Measurements from ENCODE around the gene ABCB6.
A peak's percentile ranks its signal among the peaks of the same experiment; 100 is the strongest.

ABCB6 gene

DNA sequence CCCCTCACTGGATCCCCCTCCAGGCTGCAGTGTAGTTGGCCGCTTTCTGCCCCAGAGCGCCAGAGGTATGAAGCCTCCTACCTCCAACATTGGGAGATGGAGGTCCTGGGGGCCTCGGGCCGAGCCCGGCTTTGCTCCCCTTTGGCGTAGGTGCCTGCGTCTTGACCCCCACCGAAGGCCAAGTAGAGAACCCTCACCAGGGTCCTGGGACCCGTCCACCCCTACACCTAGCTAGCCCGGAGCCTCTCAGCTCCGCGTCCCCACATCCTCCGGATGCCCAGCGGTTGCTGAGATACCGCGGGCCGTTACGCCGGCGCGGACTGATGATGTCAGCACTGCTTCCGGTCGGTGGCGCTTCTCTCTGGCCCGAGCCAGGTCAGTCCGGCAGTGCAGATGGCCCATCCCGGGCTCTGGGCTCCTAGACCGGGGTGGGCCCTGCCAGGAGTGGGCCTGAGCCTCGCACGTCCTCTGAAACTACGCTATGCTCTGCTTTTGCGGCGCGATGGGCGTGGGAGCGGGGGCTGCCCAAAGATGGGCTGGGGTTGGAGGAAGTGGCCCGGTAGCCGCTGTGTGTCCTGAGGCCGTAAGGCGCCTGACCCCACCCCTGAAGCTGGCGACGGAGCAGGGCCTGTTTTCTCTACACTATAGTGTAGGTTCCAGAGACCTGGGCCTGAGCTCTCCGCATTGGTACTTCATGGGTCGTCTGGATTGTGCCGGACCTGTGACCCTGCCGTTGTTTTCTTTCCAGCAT is 26.6 kb upstream of the ABCB6 start, which contains the start of the genes GLB1L and STK16:
GLB1L (minus strand) TSS at position 297 of the 751 bp plus-strand sequence. CDS start 1,871 bp downstream, outside the sequence.
STK16 (plus strand) TSS at position 332 of the 751 bp plus-strand sequence. CDS start 521 bp downstream, outside the sequence.
- peak; percentile 90 for DNase-seq

DNA sequence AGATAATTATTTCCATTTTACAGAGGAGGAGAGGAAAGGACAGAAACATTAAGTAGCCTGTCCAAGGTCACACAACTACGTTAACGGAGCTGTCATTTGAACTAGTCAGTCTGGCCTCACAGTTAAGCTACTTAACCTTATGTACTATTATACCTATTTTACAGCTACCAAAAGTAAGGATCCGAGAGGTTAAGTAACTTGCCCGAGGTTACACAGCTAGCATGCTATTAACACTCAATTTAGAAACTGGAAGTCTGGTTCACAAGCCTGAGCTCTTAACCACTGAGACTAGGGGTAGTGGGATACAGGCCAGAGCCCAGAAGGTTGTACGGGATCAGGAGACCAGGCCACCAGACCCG is 26.0 kb upstream of the ABCB6 start:
- no peak for DNase-seq

DNA sequence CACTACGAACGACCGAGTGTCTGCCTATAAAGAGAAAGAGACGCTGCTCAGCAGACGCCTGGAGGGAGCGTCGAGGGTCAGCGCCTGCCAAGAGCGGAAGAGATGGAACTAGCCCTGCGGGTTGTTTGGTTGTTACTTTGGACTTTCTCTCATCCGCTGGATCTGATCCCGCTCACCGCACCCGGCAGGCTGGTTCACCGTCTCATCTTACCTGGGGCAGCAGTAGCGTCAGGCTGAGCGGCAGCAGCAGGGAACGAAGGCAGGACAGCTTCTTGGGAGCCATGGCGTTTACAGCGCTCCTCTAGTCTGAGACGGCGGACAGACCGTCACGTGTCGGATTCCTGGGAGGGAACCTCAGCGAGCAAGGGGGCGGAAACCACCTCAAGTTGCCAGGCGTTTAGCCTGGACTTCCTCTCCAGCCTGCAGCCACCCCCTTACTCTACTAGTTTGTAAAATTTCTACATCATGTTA is 24.6 kb upstream of the ABCB6 start:
- DNase-seq, result no peak

DNA sequence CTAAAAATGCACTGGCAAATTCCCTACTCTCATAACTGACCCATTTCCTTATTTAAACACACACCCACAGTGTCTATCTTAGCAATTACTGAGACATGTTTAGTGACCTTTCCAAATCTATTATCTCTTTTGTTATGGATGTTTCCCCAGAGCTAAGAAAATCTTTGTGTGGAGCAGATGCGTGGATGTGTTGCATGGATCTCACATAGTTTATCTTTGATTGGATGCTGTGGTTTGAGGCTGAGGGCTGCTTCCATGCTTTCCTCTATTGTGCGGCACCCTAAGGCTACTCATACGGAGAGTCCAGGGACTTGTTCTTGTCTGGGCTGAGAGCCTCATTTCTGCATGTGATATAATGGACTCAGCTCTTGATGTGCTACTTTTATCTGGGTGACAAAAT is 15.6 kb upstream of the ABCB6 start:
- no peak for DNase-seq

- DNase-seq, result peak; percentile 59
Observed at GRCh38 chr2:219230059-219230540, 11.3 kb upstream of the ABCB6 start.

DNA sequence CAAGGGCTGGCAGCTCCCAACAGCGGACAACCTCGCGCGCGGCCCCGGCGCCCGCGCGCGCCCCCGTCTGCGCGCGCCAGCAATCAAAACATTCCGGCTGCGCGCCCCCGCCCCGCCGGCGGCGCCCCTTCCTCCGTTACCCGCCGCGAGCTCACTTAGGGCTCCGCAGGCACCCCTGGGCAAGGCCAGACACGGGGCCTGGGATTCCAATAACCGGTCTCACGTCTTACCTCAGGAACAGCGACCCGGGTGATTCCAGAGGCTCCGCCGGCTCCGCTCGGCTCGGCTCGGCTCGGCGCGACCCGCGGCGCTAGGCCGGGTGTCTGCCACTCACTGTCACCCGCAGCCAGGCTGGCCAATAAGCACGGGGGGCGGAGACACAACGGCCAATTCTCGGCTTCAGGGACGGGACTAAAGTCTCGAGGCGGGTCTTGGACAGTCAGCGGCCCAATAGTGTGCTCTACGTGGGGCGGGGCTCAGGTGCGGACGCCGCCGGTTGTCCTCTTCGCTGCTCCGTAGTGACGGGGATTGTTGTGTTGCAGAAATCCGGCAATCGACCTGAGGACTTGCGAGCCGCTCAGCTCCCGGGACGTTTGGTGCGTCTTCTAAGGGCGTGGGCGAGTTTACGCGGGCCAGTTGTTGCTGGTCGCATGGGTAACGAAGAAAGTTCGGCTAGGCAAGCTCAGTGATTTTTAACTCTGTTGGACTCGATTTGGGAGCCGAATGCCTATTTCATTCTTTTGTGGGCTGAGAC is 10.7 kb upstream of the ABCB6 start, which contains the start of the genes ANKZF1 and ATG9A:
ANKZF1 (plus strand) TSS at position 502 of the 754 bp plus-strand sequence. CDS start 452 bp downstream, outside the sequence.
ATG9A (minus strand) TSS at position 332 of the 754 bp plus-strand sequence. CDS start 1,612 bp downstream, outside the sequence.
- DNase-seq, result peak; percentile 99

GRCh38 chr2:219228911-219229304 is 10.2 kb upstream of the ABCB6 start:
- no peak for DNase-seq

DNA sequence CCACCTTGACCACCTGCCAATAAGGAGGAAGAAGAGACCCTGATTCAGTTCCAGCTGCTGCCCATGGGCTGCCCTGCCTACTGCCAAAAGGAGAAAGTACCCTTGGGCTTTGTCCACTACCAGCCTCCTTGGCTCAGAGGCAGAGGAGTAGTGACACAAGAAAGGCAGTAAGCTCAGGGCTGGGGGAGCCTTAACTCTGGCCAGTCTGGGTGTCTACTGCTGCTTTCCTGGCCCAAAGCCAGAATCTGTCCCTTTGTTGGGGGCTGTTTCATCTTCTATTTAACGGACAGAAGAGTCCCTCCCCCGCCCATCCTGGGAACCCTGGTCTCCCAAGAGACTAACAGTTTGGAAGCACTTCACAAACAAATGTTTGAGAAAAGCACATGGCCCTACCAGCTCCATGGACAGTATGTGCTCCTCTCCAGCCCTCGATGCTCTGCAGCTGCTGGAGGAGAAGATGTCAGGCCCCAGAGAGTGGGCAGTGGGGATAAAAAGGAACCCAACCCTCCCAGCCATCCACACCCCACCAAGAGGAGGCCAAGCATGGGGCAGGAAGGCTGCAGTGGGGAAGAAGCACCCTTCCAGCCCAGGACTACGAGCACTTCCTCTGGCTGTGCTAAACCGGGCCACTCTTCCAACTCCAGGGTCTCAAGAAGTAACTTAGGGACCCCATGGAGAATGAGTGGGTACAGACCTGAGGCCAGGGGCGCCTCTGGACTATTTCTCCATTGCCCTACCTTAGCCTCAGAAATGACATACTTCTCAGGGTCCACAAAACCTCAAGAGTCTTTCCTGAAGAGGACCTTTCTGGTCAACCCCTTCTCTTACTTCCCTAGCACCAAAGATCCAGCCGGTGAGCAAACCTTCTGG is 9.5 kb upstream of the ABCB6 start:
- no peak for DNase-seq

DNA sequence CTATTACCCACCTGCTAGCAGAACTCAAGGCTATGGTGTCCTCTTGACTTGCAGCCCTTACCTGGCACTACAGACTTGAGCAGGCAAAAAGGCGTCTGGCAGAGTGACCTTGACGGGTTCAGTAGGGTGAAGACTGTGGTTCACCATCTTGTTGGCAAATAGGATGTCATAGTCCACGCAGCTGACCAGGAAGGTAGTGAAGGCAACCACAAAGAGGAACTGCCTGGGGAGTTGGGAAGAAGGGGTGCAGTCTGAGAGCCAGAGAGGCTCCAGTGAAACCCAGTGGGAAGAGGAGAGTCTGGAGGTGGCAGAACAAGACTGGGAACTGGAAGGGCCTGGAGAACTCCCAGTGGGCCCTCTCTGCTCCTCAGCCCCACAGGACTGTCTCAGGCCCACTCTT is 6.6 kb upstream of the ABCB6 start:
- DNase-seq, result no peak

DNA sequence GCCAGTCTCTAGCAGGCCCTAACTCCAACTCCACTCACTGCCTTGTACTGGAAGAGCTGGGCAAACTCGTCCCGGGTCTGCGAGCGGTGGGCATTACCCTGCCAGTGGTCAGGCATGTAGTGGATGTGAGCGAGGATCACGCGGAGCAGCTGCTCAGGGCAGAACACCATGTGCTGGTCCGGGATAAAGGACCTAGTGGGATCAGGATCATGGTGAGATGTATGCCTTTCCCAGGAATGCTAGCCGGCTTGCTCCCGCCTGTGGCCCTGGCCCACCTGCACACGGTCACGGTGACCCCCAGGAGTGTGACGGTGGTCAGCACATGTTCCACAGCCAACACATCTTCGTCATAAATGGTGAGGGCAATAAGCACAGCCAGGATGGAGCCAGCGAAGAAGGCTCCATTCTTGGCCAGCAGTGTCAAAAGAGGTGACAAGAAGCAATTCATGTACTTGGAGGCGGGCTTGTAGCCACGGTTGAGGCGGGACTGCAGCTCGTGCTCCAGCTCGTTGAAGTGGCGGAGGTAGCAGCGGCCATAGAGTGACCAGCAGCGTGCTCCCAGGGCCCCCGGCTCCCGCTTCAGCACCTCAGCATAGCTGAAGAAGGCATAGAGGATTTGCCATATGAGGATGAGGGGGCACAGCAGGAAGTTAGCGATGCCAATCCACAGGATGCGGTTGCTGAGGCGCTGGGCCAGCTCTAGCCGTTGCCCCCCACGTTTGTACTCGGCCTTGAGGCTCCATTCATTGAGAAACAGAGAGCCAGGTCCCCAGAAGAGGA is 5.3 kb upstream of the ABCB6 start:
- DNase-seq, result no peak

DNA sequence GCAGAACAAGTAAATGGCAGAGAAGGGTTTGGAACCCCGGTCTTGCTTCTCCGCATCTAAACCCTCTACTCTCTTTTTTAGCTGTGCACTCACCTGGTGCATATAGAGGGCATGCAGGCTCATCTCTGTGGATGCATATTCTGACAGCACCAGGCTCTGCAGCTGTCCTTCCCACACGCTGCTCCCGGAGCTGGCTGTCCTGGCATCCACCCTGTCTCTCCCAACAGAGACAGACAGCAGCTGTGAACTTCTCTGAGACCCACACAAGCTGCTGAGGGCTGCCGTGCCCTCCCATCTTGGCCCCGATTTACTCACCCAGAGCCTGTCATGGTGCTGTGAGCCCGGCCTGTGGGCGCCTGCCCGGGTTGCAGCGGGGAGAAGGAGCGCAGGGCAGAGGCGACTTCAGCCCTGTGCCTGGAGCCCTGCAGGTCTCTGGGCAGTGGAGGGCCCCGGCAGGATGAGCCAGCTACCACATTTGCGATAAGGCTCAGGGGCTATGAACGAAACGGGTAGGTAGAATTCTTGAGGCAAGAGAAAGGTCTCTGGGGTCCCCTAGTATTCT is 3.3 kb upstream of the ABCB6 start:
- no peak for DNase-seq

DNA sequence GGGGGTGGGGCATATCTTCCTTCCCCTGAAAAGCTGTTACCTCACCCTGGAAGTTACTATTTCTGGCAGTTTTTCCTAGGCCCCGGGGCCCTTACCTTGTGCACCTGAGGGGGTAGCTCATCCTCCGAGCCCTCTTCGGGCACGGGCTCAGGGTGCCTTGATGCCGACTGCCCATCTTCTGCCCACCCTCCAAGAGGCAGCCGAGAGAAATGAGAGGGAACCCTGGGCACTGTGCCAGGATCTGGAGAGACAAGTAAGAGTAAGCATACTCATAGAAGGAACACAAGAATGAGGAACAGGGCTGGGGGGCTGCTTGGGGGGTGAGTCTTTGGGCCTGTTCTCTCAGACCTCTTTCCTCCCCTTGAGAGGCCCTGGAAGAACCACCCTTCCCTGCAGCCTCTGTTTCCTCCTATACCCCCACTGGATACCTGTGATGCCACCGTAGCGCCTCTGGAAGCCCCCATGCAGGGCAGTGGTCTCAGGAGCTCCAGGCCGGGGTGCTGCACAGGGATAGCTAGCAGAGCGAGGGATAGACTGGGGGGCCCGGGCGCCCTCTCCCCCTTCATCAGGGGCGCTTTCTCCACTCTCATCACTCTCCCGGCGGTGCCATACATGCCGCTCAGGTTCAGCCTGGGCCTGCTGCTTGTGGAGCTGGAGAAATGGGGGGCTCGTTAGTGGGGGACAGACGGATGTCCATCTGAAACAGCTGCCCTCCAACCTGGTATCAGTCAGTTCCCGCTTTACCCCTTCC is 2.1 kb upstream of the ABCB6 start:
- no peak for DNase-seq

DNA sequence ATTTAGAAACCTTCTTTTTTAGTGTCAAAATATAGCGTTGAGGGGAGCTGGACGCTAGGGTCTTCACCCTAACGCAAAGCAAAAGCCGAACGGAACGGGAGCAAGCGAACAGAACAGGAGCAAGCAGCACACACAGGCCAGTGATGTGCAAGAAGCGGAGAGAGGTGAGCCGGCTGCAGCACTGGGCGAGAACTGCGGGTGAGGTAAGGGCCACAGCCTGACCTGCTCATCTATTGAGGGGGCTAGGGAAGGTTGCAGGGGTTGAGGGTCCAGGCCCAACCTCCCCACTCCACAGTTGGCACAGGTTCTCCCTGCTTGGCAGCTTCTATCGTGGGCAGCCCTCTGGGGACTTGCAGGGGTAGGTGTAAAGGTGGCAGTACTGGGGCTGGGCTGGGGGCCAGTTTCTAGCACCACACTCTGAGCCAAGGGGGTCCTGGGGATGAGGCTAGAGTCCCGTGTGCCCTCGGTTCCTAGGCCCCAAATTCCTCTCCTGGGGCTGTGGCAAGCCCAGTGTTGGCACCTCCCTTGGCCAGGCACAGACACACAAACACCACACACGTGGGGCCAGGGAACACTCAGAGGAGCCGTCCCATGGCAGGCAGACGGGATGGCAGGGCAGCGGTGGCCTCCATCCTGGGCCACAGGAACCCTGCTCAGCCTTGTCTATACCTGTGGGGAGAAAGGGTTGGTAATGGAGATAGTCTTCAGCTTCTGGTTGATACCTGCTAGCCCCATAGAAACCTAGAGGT is 1.2 kb upstream of the ABCB6 start:
- no peak for DNase-seq

DNA sequence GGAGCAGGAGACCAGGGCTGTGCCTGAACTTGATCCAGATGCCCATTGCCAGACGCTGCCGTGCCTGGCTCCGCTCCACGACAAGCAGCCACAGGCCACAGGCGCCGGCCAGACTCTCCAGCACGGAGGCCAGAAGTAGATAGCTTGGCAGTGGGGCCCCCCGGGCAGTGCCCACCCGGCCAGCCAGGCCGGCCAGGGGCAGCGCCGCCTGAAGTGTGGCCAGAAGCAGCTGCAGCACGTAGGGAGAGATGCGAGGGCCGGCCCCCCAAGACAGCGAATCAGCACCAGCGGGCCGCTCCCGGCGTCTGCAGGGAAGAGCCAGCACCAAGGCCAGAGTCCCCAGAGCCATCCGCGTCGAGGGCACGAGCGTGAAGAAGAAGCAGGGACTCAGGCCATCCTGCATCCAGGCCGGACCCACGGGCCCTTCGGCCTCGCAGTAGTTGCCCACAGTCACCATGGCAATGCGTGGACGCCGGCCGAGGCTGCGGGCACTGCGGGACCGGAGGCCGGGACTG is 484 bp downstream of the ABCB6 start:
- peak; percentile 26 for DNase-seq

GRCh38 chr2:219216535-219216915 is 2.2 kb downstream of the ABCB6 start:
- no peak for DNase-seq

DNA sequence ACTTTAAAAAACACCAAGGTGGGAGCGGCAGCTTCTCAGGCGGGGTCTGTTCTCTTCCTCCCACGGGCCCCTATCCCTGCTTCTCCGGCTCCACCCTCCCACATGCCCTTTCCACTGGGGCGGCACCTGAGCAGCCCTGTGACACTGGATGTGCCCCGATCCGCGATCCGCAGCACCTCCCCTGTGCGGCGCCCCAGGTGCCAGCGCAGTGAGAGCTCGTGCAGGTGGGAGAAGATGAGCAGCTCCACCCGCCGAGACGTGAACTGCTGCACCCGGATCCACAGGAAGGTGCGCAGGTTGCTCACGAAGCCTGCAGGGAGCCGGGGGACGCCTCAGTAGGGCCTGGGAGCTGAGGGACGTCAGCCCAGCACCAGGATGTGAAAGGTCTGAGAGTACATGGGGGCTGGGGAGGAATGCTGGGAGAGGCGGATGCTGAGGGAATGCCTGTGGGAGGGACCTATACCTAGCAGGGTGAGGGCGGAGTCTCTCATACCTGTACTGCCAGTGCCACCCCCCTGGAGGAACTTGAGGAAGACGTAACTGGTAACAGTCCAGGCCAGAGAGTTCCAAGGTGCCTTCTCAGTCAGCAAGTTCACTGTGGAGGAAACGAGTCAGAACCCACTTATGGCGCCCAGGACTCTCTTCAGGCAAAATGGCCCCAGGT is 2.8 kb downstream of the ABCB6 start:
- no peak for DNase-seq

GRCh38 chr2:219214786-219215185 is 4.0 kb downstream of the ABCB6 start:
- DNase-seq, result no peak

- DNase-seq, result no peak
Observed at GRCh38 chr2:219214141-219214540, 4.6 kb downstream of the ABCB6 start.

- DNase-seq, result no peak
Observed at GRCh38 chr2:219213486-219214071, 5.2 kb downstream of the ABCB6 start.
